C4-2B (cell line): Measurements from ENCODE around the gene TGM2.
"Not testable (repeated sequence)": the region's sequence is repeated elsewhere in the genome, so short reads cannot be mapped to it uniquely, and the experiment has no call there.

Experiments used
- H3K27ac ChIP-seq: fragments of 450-650 bp; 2 replicates; pipeline ENCODE4 v1.5.1; 2017
- ZFX ChIP-seq: fragments of 450-650 bp; IDR thresholded peaks from 2 replicates; pipeline ENCODE4 v1.6.1; 2017
- TF ChIP-seq, protein P1 (sequence below): fragments of 450-650 bp; conservative IDR thresholded peaks from 2 replicates; pipeline ENCODE4 v1.5.1; 2017; ENCODE audit warnings: mild to moderate bottlenecking

The TGM2 gene

DNA sequence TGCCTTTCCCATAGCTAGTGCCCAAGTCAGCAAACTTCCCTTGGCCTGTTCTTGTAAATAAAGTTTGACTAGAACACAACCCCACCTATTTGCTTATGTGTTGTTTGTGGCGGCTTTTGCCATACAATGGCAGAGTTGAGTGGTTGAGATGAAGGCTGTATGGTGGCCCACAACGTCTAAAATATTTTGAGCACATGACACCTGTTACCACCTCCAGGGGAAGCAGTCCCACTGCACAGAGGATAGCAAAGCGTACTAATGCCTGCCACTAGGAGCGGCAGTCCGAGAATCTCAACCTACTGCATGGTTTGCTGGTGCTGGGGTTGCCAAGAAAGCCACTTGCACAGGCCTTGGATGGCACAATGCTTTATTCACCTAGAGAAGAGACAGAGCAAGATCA is 58.6 kb downstream of the TGM2 start:
- TF ChIP-seq, protein P1, sequence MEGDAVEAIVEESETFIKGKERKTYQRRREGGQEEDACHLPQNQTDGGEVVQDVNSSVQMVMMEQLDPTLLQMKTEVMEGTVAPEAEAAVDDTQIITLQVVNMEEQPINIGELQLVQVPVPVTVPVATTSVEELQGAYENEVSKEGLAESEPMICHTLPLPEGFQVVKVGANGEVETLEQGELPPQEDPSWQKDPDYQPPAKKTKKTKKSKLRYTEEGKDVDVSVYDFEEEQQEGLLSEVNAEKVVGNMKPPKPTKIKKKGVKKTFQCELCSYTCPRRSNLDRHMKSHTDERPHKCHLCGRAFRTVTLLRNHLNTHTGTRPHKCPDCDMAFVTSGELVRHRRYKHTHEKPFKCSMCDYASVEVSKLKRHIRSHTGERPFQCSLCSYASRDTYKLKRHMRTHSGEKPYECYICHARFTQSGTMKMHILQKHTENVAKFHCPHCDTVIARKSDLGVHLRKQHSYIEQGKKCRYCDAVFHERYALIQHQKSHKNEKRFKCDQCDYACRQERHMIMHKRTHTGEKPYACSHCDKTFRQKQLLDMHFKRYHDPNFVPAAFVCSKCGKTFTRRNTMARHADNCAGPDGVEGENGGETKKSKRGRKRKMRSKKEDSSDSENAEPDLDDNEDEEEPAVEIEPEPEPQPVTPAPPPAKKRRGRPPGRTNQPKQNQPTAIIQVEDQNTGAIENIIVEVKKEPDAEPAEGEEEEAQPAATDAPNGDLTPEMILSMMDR: no peak
- no peak for TF ChIP-seq ZFX
- H3K27ac ChIP-seq: no peak overlapping the region

DNA sequence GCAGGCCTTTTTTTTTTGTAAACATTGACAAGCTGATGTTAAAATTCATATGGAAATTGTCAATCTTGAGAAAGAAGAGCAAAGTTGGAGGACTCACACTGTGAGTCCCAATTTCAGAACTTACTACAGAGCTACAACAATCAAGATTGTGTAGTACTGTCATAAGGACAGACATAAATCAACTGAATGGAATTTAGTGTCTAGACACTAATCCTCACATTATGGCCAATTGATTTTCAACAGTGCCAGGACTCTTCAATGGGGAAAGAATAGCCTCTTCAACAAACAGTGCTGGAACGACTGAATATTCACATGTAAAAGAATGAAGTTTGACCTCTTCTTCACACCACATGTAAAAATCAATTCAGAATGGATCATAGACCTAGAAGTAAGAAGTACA is 60.8 kb downstream of the TGM2 start:
- H3K27ac ChIP-seq: no peak overlapping the region
- TF ChIP-seq, protein P1: no peak
- no peak for TF ChIP-seq ZFX

DNA sequence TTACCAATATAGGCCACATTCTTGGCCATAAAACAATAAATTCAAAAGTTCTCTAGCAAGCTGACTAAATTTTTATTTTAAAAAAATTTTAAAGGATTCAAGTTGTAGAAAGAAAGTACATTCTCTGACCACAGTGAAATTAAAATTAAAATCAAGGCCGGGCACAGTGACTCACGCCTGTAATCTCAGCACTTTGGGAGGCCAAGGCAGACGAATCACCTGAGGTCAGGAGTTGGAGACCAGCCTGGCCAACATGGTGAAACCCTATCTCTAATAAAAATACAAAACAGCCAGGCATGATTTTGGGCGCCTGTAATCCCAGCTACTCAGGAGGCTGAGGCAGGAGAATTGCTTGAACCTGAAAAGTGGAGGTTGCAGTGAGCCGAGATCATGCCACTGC is 62.9 kb downstream of the TGM2 start:
- H3K27ac ChIP-seq: not testable (repeated sequence)

DNA sequence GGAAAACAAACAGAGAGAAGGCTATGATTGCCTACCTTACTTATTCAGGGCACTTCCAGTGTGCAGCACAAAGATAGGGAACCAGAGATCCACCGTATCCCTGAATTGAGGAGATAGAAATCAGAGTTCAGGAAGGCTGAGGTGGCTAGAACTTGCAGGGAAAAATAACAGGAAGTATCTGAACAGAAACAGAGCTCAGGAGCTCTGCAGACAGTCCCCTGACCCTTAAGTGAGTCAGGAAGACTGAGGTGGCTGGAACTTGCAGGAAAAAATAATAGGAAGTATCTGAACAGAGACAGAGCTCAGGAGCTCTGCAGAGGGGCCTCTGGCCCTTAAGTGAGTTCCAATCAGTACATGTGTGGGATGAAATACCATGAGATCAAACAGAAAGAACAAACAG is 66.1 kb downstream of the TGM2 start:
- no peak for TF ChIP-seq ZFX
- TF ChIP-seq, protein P1: no peak
- H3K27ac ChIP-seq: no peak overlapping the region

DNA sequence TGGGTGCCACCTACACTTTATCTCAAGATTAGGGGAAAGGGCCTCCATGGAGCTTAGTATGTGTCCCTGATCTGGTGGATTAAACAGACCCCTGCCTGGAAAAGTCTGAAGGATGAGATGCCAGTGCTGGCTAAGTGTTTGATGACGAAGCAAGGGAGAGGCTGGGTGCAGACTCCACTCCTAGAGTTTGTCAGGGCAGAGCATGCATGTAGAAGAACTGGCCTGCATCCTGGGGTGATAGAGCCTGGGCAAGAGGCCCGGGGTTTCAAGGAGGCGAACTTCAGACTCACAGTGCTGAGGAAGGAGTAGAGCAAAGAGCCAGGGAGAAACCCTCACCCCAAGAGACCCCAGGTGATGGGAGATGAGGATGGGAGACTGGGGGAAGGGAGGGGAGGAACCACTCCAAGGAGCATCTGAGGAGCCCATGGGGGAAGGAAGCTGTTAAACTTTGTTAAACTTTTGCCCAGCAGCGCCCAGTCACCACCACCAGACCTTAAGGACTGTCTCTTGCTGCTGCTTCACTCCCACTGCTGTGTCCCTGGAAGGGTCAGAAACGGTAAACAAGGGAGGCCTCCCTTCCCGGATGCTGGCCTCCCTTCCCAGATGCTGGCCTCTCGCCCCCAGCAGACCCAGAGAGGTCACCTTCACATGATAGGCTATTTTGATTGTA is 69.9 kb downstream of the TGM2 start:
- H3K27ac ChIP-seq: no peak overlapping the region
- no peak for TF ChIP-seq ZFX
- TF ChIP-seq, protein P1: no peak

DNA sequence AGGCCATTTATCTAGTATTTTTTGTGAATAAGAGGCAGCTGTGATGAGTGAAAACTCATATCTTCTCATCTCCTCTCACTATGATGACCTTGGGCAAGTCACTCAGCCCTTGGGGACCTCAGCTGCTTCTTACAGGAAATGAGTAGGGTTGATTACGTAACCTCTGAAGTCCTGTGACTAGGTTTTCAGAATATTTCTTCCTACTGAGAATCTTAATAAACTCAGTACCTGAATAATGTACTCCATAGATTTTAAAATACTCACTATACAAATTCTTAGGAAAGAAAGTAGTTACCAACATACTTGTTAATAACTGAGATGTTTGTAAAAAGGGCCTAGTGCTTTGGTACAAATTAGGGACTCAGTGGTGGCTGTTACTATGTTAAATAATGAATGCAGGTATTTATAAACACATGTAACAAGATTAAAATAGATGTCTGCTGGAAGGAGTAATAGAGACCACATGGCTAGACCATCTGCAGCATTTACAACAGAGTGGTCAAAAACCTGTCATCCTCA is 70.6 kb downstream of the TGM2 start:
- TF ChIP-seq ZFX: no peak
- TF ChIP-seq, protein P1: no peak
- H3K27ac ChIP-seq: no peak overlapping the region

DNA sequence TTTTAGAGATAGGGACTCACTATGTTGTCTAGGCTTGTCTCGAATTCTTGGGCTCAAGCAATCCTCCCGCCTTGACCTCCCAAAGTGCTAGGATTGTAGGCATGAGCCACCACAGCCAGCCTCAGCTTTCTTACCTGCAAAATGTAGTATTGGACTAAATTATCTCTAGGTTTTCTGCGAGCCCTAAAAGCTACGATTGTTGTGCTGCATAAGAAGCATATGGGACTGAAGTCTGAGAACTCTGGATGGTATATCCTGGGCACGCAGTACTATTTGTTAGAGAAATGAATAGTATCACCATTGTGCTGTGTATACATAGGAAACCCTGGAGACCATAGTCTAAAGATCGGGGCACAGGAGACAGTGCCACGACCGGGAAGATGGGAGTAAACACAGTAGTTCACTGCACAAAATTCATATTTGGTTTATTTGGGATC is 71.4 kb downstream of the TGM2 start:
- no peak overlapping the region for H3K27ac ChIP-seq
- TF ChIP-seq, protein P1: no peak
- no peak for TF ChIP-seq ZFX

DNA sequence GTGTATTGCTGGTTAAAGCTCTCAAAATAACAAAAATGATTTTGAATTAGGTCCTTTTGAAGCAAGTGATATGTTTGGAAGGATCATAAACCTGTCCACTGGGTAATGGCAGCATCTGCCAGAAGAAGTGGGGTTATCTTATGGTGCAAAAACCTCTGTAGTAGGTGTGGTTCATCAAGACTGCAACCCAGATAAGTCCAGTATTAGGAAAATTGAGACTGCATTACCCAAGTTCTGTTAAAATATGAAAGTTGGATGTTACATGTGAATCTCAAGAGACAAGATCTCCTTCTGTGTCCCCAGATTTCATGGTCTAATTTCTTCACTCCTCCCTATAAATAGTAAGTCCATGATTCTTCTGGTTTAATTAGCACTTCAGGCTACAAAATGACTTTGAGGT is 72.2 kb downstream of the TGM2 start:
- TF ChIP-seq, protein P1: no peak
- no peak for TF ChIP-seq ZFX
- H3K27ac ChIP-seq: no peak overlapping the region
